ENCODE measurements around the gene RPS10.

The RPS10 gene

GRCh38 chr6:34439442-34439841, 13.6 kb upstream of the RPS10 start:
- Histone ChIP-seq H2AFZ (ENCODE audit: low read depth, low read length) (no peak overlapping the region), H3K27me3 (ENCODE audit: insufficient read depth, low read length, poor library complexity) (no peaks in the 10 kb centered on the region), H3K4me2 (ENCODE audit: insufficient read depth, low read length) (no peak overlapping the region), H3K9ac (ENCODE audit: low read depth, low read length) (no peak overlapping the region), H3K9me3 (ENCODE audit: insufficient read depth, low read length, severe bottlenecking) (no peaks in the 10 kb centered on the region), H3K27ac (ENCODE audit: low read length) (no peak overlapping the region), H3K79me2 (ENCODE audit: insufficient read depth, low read length) (no peaks in the 10 kb centered on the region), H3K4me1 (ENCODE audit: insufficient read depth, low read length) (peaks cover 4% of the 10 kb centered on the region; the same call in 1 of the 2 replicates), H3K36me3 (ENCODE audit: insufficient read depth, low read length) (no peaks in the 10 kb centered on the region), H4K20me1 (ENCODE audit: insufficient read depth, low read length) (no peaks in the 10 kb centered on the region), H3K4me3 (ENCODE audit: low read depth in 1 of 2, low read length in 2 of 2) (no peak overlapping the region)
- ATAC-seq (ENCODE audit: insufficient read depth, low read depth) (no peak), DNase-seq (no peak)
- TF ChIP-seq EZH2 (IDR thresholded peaks at IDR 0.05; ENCODE audit: borderline replicate concordance, low read depth, low read length, severe bottlenecking) (no peak), CTCF (IDR thresholded peaks at IDR 0.05; ENCODE audit: borderline replicate concordance, extremely low read depth, low read length, poor library complexity, severe bottlenecking) (no peak)

GRCh38 chr6:34438705-34439104, 12.8 kb upstream of the RPS10 start:
- Histone ChIP-seq H3K36me3 (ENCODE audit: insufficient read depth, low read length) (no peaks in the 10 kb centered on the region), H3K4me1 (ENCODE audit: insufficient read depth, low read length) (peaks cover 4% of the 10 kb centered on the region; the same call in 1 of the 2 replicates), H3K4me2 (ENCODE audit: insufficient read depth, low read length) (no peak overlapping the region), H3K9ac (ENCODE audit: low read depth, low read length) (no peak overlapping the region), H3K9me3 (ENCODE audit: insufficient read depth, low read length, severe bottlenecking) (no peaks in the 10 kb centered on the region), H2AFZ (ENCODE audit: low read depth, low read length) (no peak overlapping the region), H4K20me1 (ENCODE audit: insufficient read depth, low read length) (no peaks in the 10 kb centered on the region), H3K79me2 (ENCODE audit: insufficient read depth, low read length) (no peaks in the 10 kb centered on the region), H3K4me3 (ENCODE audit: low read depth in 1 of 2, low read length in 2 of 2) (no peak overlapping the region), H3K27ac (ENCODE audit: low read length) (no peak overlapping the region), H3K27me3 (ENCODE audit: insufficient read depth, low read length, poor library complexity) (no peaks in the 10 kb centered on the region)
- TF ChIP-seq EZH2 (IDR thresholded peaks at IDR 0.05; ENCODE audit: borderline replicate concordance, low read depth, low read length, severe bottlenecking) (no peak), CTCF (IDR thresholded peaks at IDR 0.05; ENCODE audit: borderline replicate concordance, extremely low read depth, low read length, poor library complexity, severe bottlenecking) (no peak)
- no peak for DNase-seq
- no peak for ATAC-seq (ENCODE audit: insufficient read depth, low read depth)

- Histone ChIP-seq H3K4me2 (ENCODE audit: insufficient read depth, low read length) (no peak overlapping the region), H3K9me3 (ENCODE audit: insufficient read depth, low read length, severe bottlenecking) (no peaks in the 10 kb centered on the region), H2AFZ (ENCODE audit: low read depth, low read length) (no peak overlapping the region), H3K36me3 (ENCODE audit: insufficient read depth, low read length) (no peaks in the 10 kb centered on the region), H3K79me2 (ENCODE audit: insufficient read depth, low read length) (no peaks in the 10 kb centered on the region), H4K20me1 (ENCODE audit: insufficient read depth, low read length) (no peaks in the 10 kb centered on the region), H3K4me3 (ENCODE audit: low read depth in 1 of 2, low read length in 2 of 2) (no peak overlapping the region), H3K27ac (ENCODE audit: low read length) (no peak overlapping the region), H3K9ac (ENCODE audit: low read depth, low read length) (no peak overlapping the region), H3K4me1 (ENCODE audit: insufficient read depth, low read length) (peaks cover 4% of the 10 kb centered on the region; the same call in 1 of the 2 replicates), H3K27me3 (ENCODE audit: insufficient read depth, low read length, poor library complexity) (no peaks in the 10 kb centered on the region)
- DNase-seq: no peak
- no peak for TF ChIP-seq CTCF (IDR thresholded peaks at IDR 0.05; ENCODE audit: borderline replicate concordance, extremely low read depth, low read length, poor library complexity, severe bottlenecking)
- no peak for TF ChIP-seq EZH2 (IDR thresholded peaks at IDR 0.05; ENCODE audit: borderline replicate concordance, low read depth, low read length, severe bottlenecking)
- ATAC-seq (ENCODE audit: insufficient read depth, low read depth): no peak
Measured at GRCh38 chr6:34437644-34437970, 11.7 kb upstream of the RPS10 start.
